ENCODE data around the gene ATP2A3. TPM values are rescaled to one million over a fixed set of nuclear protein-coding genes. Genes with fewer than 3 reads are reported as not detected.

The ATP2A3 gene
- total RNA-seq, 4 donors from 2014 or later = 78.6 to 231 (median 112) TPM

DNA sequence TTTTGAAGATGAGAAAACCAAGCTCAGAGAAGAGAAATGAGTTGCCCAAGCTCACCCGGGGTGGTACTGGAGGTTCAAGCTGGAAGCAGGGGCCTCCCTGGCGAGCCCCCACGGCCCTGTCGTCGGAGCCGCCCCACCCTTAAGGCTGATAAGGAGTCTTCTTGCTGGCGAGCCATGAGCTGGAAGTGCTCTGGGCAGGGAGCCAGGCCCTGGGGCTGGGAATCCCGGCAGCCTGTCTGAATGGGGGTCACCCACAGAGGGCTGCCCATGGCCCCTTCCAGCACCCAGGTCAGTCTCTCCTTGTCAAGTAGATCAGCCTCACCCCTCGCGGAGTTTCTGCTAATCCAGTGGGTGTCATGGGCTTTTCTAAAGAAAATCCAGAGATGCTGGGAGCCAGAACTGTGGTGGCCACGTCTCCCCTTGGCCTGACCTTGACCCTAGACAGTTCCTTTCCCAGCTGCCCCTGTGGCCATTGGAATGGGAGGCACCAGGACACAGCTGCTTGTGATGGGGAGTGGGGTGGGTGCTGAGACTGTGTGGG is 46.8 kb downstream of the ATP2A3 start:
- Histone ChIP-seq H3K36me3 (no peaks in the 10 kb centered on the region), H3K27ac (peak overlapping the region; percentile 74 to 85 (median 80))

GRCh38 chr17:3916825-3917224 is 47.4 kb downstream of the ATP2A3 start:
- Histone ChIP-seq H3K36me3 (no peaks in the 10 kb centered on the region), H3K9me3 (no peaks in the 10 kb centered on the region), H3K27me3 (no peaks in the 10 kb centered on the region), H3K4me3 (peak overlapping the region in 1 of 4 donors; percentile 34), H3K4me1 (peaks cover 0 to 39% (median 20%) of the 10 kb centered on the region in 4 donors), H3K27ac (peak overlapping the region; percentile 74 to 85 (median 80))
- no peak for TF ChIP-seq POLR2A (IDR thresholded peaks at IDR 0.05)
- peak in 1 of 3 donors; percentile 40 for DNase-seq

More for the DNA sequence above, 46.8 kb downstream of the ATP2A3 start:
- DNase-seq = peak in 2 of 3 donors; percentile 70 to 79
- Histone ChIP-seq H3K4me1 (peaks cover 0 to 37% (median 19%) of the 10 kb centered on the region in 4 donors), H3K4me3 (no peak overlapping the region), H3K9me3 (no peaks in the 10 kb centered on the region), H3K27me3 (no peaks in the 10 kb centered on the region)
- TF ChIP-seq POLR2A (IDR thresholded peaks at IDR 0.05) = no peak
- TF ChIP-seq, protein P1, sequence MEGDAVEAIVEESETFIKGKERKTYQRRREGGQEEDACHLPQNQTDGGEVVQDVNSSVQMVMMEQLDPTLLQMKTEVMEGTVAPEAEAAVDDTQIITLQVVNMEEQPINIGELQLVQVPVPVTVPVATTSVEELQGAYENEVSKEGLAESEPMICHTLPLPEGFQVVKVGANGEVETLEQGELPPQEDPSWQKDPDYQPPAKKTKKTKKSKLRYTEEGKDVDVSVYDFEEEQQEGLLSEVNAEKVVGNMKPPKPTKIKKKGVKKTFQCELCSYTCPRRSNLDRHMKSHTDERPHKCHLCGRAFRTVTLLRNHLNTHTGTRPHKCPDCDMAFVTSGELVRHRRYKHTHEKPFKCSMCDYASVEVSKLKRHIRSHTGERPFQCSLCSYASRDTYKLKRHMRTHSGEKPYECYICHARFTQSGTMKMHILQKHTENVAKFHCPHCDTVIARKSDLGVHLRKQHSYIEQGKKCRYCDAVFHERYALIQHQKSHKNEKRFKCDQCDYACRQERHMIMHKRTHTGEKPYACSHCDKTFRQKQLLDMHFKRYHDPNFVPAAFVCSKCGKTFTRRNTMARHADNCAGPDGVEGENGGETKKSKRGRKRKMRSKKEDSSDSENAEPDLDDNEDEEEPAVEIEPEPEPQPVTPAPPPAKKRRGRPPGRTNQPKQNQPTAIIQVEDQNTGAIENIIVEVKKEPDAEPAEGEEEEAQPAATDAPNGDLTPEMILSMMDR (IDR thresholded peaks at IDR 0.05) = no peak

GRCh38 chr17:3915995-3916696 is 48.1 kb downstream of the ATP2A3 start, which contains the start of gene P2RX1:
TSS of gene P2RX1 (minus strand) at chr17:3916465. CDS start at chr17:3916225, 240 bp downstream.
- peaks cover 0 to 43% (median 22%) of the 10 kb centered on the region in 4 donors for H3K4me1 ChIP-seq
- H3K27ac ChIP-seq = peak within 1 kb of the TSS; percentile 74 to 85 (median 80)
- H3K36me3 ChIP-seq = no peaks in the 10 kb centered on the region
- TF ChIP-seq, protein P1 (IDR thresholded peaks at IDR 0.05) = no peak
- no peak for TF ChIP-seq POLR2A (IDR thresholded peaks at IDR 0.05)
- H3K27me3 ChIP-seq = no peaks in the 10 kb centered on the region
- peak within 1 kb of the TSS in 3 of 4 donors; percentile 31 to 34 (median 34) for H3K4me3 ChIP-seq
- peak in 2 of 3 donors; percentile 72 to 81 for DNase-seq
- H3K9me3 ChIP-seq = no peaks in the 10 kb centered on the region

- no peak for TF ChIP-seq POLR2A (IDR thresholded peaks at IDR 0.05)
- TF ChIP-seq, protein P1 (IDR thresholded peaks at IDR 0.05) = no peak
- peaks cover 0 to 44% (median 22%) of the 10 kb centered on the region in 4 donors for H3K4me1 ChIP-seq
These were observed 48.6 kb downstream of the ATP2A3 start for GRCh38 chr17:3915581-3915994.

GRCh38 chr17:3914312-3914670 is 49.9 kb downstream of the ATP2A3 start:
- H3K4me3 ChIP-seq = peak overlapping the region in 2 of 4 donors; percentile 31 to 34
- no peaks in the 10 kb centered on the region for H3K27me3 ChIP-seq
- no peaks in the 10 kb centered on the region for H3K9me3 ChIP-seq
- DNase-seq = peak in 2 of 3 donors; percentile 88 to 91
- no peaks in the 10 kb centered on the region for H3K36me3 ChIP-seq
- H3K4me1 ChIP-seq = peaks cover 0 to 46% (median 22%) of the 10 kb centered on the region in 4 donors
- TF ChIP-seq, protein P1 (IDR thresholded peaks at IDR 0.05) = no peak
- no peak for TF ChIP-seq POLR2A (IDR thresholded peaks at IDR 0.05)
- H3K27ac ChIP-seq = peak overlapping the region; percentile 74 to 85 (median 80)

More at GRCh38 chr17:3915581-3915994, 48.6 kb downstream of the ATP2A3 start:
- DNase-seq = peak in 1 of 3 donors; percentile 32
- H3K27ac ChIP-seq = peak overlapping the region; percentile 74 to 85 (median 80)
- H3K4me3 ChIP-seq = peak overlapping the region in 3 of 4 donors; percentile 31 to 34 (median 34)
- no peaks in the 10 kb centered on the region for H3K27me3 ChIP-seq
- H3K36me3 ChIP-seq = no peaks in the 10 kb centered on the region
- H3K9me3 ChIP-seq = no peaks in the 10 kb centered on the region
